K562 (cell line): Measurements from ENCODE around the gene CD82. TPM values are rescaled to one million over a fixed set of nuclear protein-coding genes. Genes with fewer than 3 reads are reported as not detected.

ENCODE experiments used
- ATF6 ChIP-seq: sonication (generic); formaldehyde crosslinking; IDR thresholded peaks from 2 replicates; pipeline ENCODE4 v1.4.0; 2020; ENCODE audit warnings: mild to moderate bottlenecking, missing genetic modification reagents
- HEY1 ChIP-seq: fragments of 250-450 bp; sonication (Bioruptor Pico); IDR thresholded peaks from 2 replicates; pipeline ENCODE4 v1.5.0; 2020; ENCODE audit warnings: mild to moderate bottlenecking, moderate library complexity, borderline replicate concordance
- HIVEP1 ChIP-seq: fragments of 250-450 bp; sonication (Bioruptor Pico); IDR thresholded peaks from 2 replicates; pipeline ENCODE4 v1.4.0; 2020; ENCODE audit warnings: mild to moderate bottlenecking
- MCM7 ChIP-seq, 2 experiments: fragments of 450-650 bp; IDR thresholded peaks; 2 replicates each; pipeline ENCODE4 v1.6.1; 2016 to 2018
- MEF2A ChIP-seq: IDR thresholded peaks from 2 replicates; pipeline ENCODE4 v1.6.1; 2011; ENCODE audit warnings: low read depth, mild to moderate bottlenecking, low read length, moderate library complexity; ENCODE audit not compliant: control insufficient read depth
- MTA3 ChIP-seq: fragments of 450-650 bp; formaldehyde crosslinking; IDR thresholded peaks from 2 replicates; pipeline ENCODE4 v1.6.1; 2017; ENCODE audit warnings: mild to moderate bottlenecking, borderline replicate concordance
- NFIX ChIP-seq: fragments of 250-450 bp; sonication (Bioruptor Pico); IDR thresholded peaks from 2 replicates; pipeline ENCODE4 v1.4.0; 2020; ENCODE audit warnings: low read depth, mild to moderate bottlenecking, moderate library complexity
- RFX1 ChIP-seq: fragments of 450-650 bp; IDR thresholded peaks from 2 replicates; pipeline ENCODE4 v1.6.1; 2016; ENCODE audit warnings: mild to moderate bottlenecking, moderate library complexity
- SFPQ ChIP-seq: fragments of 200-400 bp; formaldehyde crosslinking; IDR thresholded peaks from 2 replicates; pipeline ENCODE4 v1.6.1; 2017; ENCODE audit warnings: mild to moderate bottlenecking, low read depth, low read length, moderate library complexity
- STAT5B ChIP-seq: fragments of 250-450 bp; sonication (Bioruptor Pico); IDR thresholded peaks from 2 replicates; pipeline ENCODE4 v1.8.0; 2021; ENCODE audit warnings: mild to moderate bottlenecking, inconsistent platforms
- TBP ChIP-seq: optimal IDR thresholded peaks from 2 replicates; pipeline ENCODE3; 2011; ENCODE audit warnings: low read depth, low read length, improper control_type of control experiment
- ZKSCAN8 ChIP-seq: fragments of 200-800 bp; sonication (Bioruptor generic); IDR thresholded peaks from 2 replicates; pipeline ENCODE4 v1.6.1; 2016; ENCODE audit warnings: missing genetic modification characterization, missing compliant biosample characterization
- ZNF3 ChIP-seq: fragments of 250-450 bp; sonication (Bioruptor Pico); IDR thresholded peaks from 2 replicates; pipeline ENCODE4 v1.5.0; 2021; ENCODE audit warnings: mild to moderate bottlenecking, moderate library complexity
- ZNF511 ChIP-seq: sonication (generic); formaldehyde crosslinking; IDR thresholded peaks from 2 replicates; pipeline ENCODE4 v1.8.0; 2022; ENCODE audit warnings: mild to moderate bottlenecking, missing genetic modification reagents
- ZNF561 ChIP-seq: fragments of 450-650 bp; formaldehyde crosslinking; conservative IDR thresholded peaks from 2 replicates; pipeline ENCODE4 v1.4.0; 2020; ENCODE audit warnings: mild to moderate bottlenecking, moderate library complexity
- ZNF717 ChIP-seq: fragments of 250-450 bp; sonication (Bioruptor Pico); IDR thresholded peaks from 2 replicates; pipeline ENCODE4 v1.5.0; 2021
- polyA plus RNA-seq, 8 experiments: library from polyadenylated mRNA; depleted of rRNA in 4 of 8; stranded (reverse) in 5 of 8; unstranded in 3 of 8; fragments of >200 nt; fragmentation: Nextera tagmentation in 2 of 8; fragmentation: Illumina TruSeq in 1 of 8; extraction: Ambion mirVana in 2 of 8; extraction: Trizol in 1 of 8; gene quantifications; 2 replicates each; pipeline versions ENCODE4 v1.2.1 to v1.2.3, GENCODE V29; 2011 to 2014; ENCODE audit warnings: inconsistent platforms in 1 of 8, missing spikeins in 1 of 8
- total RNA-seq, 7 experiments: library from RNA; depleted of rRNA in 6 of 7; stranded (reverse); fragments of >200 nt in 6 of 7; fragmentation: Illumina TruSeq in 2 of 7; extraction: Trizol in 2 of 7; gene quantifications; 2 replicates each; pipeline versions ENCODE4 v1.2.1 to v1.2.3, GENCODE V29; 2011 to 2021; ENCODE audit warnings: low replicate concordance in 1 of 7
- TF ChIP-seq, protein P1 (sequence below): sonication (generic); formaldehyde crosslinking; IDR thresholded peaks from 2 replicates; pipeline ENCODE4 v1.8.1; 2023; ENCODE audit warnings: mild to moderate bottlenecking, missing genetic modification reagents
- TF ChIP-seq, protein P2 (sequence below), 2 experiments: IDR thresholded peaks in 1 of 2; conservative IDR thresholded peaks in 1 of 2; 2 replicates each; pipeline ENCODE4 v1.6.1; 2016; ENCODE audit warnings: low read depth in 2 of 2, mild to moderate bottlenecking in 1 of 2, missing compliant biosample characterization in 1 of 2, missing genetic modification characterization in 1 of 2, moderate library complexity in 1 of 2

The CD82 gene
- total and polyA plus RNA-seq, 9 of the 15 experiments (the other 6 are each of a cell fraction or from before 2014, with no cell fraction given) = 0.27 to 9.4 (median 3.0) TPM

DNA sequence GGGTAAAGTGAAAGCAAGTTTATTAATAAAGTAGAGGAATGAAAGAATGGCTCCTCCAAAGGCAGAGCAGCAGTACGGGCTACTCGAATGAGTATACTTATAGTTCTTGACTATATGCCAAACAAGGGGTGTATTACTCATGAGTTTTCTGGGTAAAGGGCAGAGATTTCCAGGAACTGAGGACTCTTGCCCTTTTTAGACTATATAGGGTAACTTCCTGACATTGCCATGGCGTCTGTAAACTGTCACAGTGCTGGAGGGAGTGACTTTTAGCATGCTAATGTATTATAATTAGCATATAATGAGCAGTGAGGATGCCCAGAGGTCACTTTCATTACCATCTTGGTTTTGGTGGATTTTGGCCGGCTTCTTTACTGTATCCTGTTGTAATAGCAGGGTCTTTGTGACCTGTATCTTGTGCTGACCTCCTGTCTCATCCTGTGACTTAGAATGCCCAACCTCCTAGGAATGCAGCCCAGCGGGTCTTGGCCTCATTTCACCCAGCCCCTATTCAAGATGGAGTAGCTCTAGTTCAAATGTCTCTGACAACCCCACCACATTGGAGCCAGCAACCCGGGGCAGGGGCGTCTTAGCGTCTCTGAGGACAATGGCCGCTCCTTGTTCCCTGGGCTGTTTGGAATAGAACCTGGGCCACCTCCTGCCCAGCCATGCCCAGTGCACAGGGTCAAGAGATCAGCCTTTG, 34.9 kb upstream of the CD82 start (continued):
- TF ChIP-seq SFPQ (no peak), HIVEP1 (no peak), MEF2A (peak; percentile 66; the same call in 1 of the 2 replicates), ZKSCAN8 (CRISPR knock-in tag) (peak; percentile 58; the same call in 1 of the 2 replicates), MCM7 (IDR thresholded peaks at IDR 0.05) (no peak), ZNF3 (no peak), MTA3 (no peak), ATF6 (CRISPR knock-in tag) (no peak), RFX1 (peak; percentile 79), TBP (no peak), NFIX (no peak), ZNF511 (CRISPR knock-in tag) (no peak), STAT5B (no peak), ZNF561 (no peak), HEY1 (CRISPR knock-in tag) (no peak), ZNF717 (CRISPR knock-in tag) (no peak)
- TF ChIP-seq, protein P1, sequence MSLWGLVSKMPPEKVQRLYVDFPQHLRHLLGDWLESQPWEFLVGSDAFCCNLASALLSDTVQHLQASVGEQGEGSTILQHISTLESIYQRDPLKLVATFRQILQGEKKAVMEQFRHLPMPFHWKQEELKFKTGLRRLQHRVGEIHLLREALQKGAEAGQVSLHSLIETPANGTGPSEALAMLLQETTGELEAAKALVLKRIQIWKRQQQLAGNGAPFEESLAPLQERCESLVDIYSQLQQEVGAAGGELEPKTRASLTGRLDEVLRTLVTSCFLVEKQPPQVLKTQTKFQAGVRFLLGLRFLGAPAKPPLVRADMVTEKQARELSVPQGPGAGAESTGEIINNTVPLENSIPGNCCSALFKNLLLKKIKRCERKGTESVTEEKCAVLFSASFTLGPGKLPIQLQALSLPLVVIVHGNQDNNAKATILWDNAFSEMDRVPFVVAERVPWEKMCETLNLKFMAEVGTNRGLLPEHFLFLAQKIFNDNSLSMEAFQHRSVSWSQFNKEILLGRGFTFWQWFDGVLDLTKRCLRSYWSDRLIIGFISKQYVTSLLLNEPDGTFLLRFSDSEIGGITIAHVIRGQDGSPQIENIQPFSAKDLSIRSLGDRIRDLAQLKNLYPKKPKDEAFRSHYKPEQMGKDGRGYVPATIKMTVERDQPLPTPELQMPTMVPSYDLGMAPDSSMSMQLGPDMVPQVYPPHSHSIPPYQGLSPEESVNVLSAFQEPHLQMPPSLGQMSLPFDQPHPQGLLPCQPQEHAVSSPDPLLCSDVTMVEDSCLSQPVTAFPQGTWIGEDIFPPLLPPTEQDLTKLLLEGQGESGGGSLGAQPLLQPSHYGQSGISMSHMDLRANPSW = no peak
- TF ChIP-seq, protein P2, sequence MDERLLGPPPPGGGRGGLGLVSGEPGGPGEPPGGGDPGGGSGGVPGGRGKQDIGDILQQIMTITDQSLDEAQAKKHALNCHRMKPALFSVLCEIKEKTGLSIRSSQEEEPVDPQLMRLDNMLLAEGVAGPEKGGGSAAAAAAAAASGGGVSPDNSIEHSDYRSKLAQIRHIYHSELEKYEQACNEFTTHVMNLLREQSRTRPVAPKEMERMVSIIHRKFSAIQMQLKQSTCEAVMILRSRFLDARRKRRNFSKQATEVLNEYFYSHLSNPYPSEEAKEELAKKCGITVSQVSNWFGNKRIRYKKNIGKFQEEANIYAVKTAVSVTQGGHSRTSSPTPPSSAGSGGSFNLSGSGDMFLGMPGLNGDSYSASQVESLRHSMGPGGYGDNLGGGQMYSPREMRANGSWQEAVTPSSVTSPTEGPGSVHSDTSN (CRISPR knock-in tag; IDR thresholded peaks at IDR 0.05; ENCODE audit: low read depth) = no peak
- TF ChIP-seq, protein P2 (tag; conservative IDR thresholded peaks at IDR 0.05; ENCODE audit: low read depth) = no peak; the same call in 1 of the 2 replicates
